ENCODE measurements around the gene SHBG.
"Not testable (repeated sequence)": the region's sequence is repeated elsewhere in the genome, so short reads cannot be mapped to it uniquely, and the experiment has no call there.

- not testable (repeated sequence) for TF ChIP-seq EZH2phosphoT487 (IDR thresholded peaks at IDR 0.05; ENCODE audit: borderline replicate concordance); REST (IDR thresholded peaks at IDR 0.05; ENCODE audit: low read depth); POLR2A (IDR thresholded peaks at IDR 0.05; ENCODE audit: borderline replicate concordance, extremely low read depth, insufficient read depth, insufficient read length); CTCF (IDR thresholded peaks at IDR 0.05 in 2 of 3, conservative IDR thresholded peaks at IDR 0.05 in 1 of 3; ENCODE audit: borderline replicate concordance in 1 of 3, insufficient read depth in 1 of 3, low read depth in 2 of 3, low read length in 2 of 3); JUND (IDR thresholded peaks at IDR 0.05); CBX3 (IDR thresholded peaks at IDR 0.05; ENCODE audit: low read depth); POLR2AphosphoS5 (IDR thresholded peaks at IDR 0.05; ENCODE audit: low read depth, low read length); SIN3A (IDR thresholded peaks at IDR 0.05; ENCODE audit: low read depth); CEBPB (IDR thresholded peaks at IDR 0.05; ENCODE audit: low read depth)
Observed at GRCh38 chr17:7625749-7626148, 4.2 kb upstream of the SHBG start.
